HepG2 (cell line): ENCODE measurements around the gene PARP15. TPM values are rescaled to one million over a fixed set of nuclear protein-coding genes. Genes with fewer than 3 reads are reported as not detected.

Experiments used
- GTF3A ChIP-seq: sonication (generic); formaldehyde crosslinking; conservative IDR thresholded peaks from 2 replicates; pipeline ENCODE4 v1.4.0; 2020; ENCODE audit warnings: mild to moderate bottlenecking, missing genetic modification reagents
- HMG20A ChIP-seq: IDR thresholded peaks from 2 replicates; pipeline ENCODE4 v1.6.1; 2016; ENCODE audit warnings: borderline replicate concordance
- HNF1A ChIP-seq, 2 experiments: sonication (generic) in 1 of 2; formaldehyde crosslinking in 1 of 2; IDR thresholded peaks; 2 replicates each; pipeline versions ENCODE4 v1.4.0 to v1.6.1; 2016 to 2020; ENCODE audit warnings: borderline replicate concordance in 1 of 2, low read depth in 1 of 2, mild to moderate bottlenecking in 1 of 2, missing genetic modification reagents in 1 of 2
- KAT7 ChIP-seq: IDR thresholded peaks from 2 replicates; pipeline ENCODE4 v1.6.1; 2018; ENCODE audit warnings: borderline replicate concordance, missing compliant biosample characterization
- PAX8 ChIP-seq: sonication (generic); formaldehyde crosslinking; IDR thresholded peaks from 2 replicates; pipeline ENCODE4 v1.8.0; 2022; ENCODE audit warnings: mild to moderate bottlenecking, missing genetic modification reagents, borderline replicate concordance
- RFX5 ChIP-seq: IDR thresholded peaks from 2 replicates; pipeline ENCODE4 v1.6.1; 2011; ENCODE audit warnings: low read depth, low read length, improper control_type of control experiment
- SMARCE1 ChIP-seq: fragments of 450-650 bp; IDR thresholded peaks from 2 replicates; pipeline ENCODE4 v1.6.1; 2017; ENCODE audit warnings: borderline replicate concordance
- U2AF2 ChIP-seq: fragments of 200-400 bp; formaldehyde crosslinking; IDR thresholded peaks from 2 replicates; pipeline ENCODE4 v1.6.1; 2017; ENCODE audit warnings: low read depth, mild to moderate bottlenecking, low read length
- XBP1 ChIP-seq: sonication (generic); formaldehyde crosslinking; IDR thresholded peaks from 2 replicates; pipeline ENCODE4 v1.5.0; 2020; ENCODE audit warnings: missing genetic modification reagents
- ZBTB39 ChIP-seq: sonication (generic); formaldehyde crosslinking; IDR thresholded peaks from 2 replicates; pipeline ENCODE4 v1.5.0; 2020; ENCODE audit warnings: missing genetic modification reagents
- ZFP36 ChIP-seq: fragments of 150-350 bp; IDR thresholded peaks from 2 replicates; pipeline ENCODE4 v1.6.1; 2018; ENCODE audit warnings: borderline replicate concordance, low read length, low read depth; ENCODE audit not compliant: partially characterized antibody
- ZKSCAN1 ChIP-seq: fragments of 150-350 bp; IDR thresholded peaks from 2 replicates; pipeline ENCODE4 v1.6.1; 2014; ENCODE audit warnings: low read length
- ZNF138 ChIP-seq: sonication (generic); formaldehyde crosslinking; IDR thresholded peaks from 2 replicates; pipeline ENCODE4 v1.5.0; 2020; ENCODE audit warnings: mild to moderate bottlenecking, low read depth, missing genetic modification reagents
- ZNF180 ChIP-seq: sonication (generic); formaldehyde crosslinking; IDR thresholded peaks from 2 replicates; pipeline ENCODE4 v1.4.0; 2020; ENCODE audit warnings: low read depth, missing genetic modification reagents, borderline replicate concordance
- ZNF549 ChIP-seq: sonication (generic); formaldehyde crosslinking; IDR thresholded peaks from 2 replicates; pipeline ENCODE4 v1.5.0; 2020; ENCODE audit warnings: missing genetic modification reagents
- ZNF570 ChIP-seq: sonication (generic); formaldehyde crosslinking; IDR thresholded peaks from 2 replicates; pipeline ENCODE4 v1.4.0; 2020; ENCODE audit warnings: mild to moderate bottlenecking, missing genetic modification reagents, borderline replicate concordance
- ZNF572 ChIP-seq: sonication (generic); formaldehyde crosslinking; IDR thresholded peaks from 2 replicates; pipeline ENCODE4 v1.5.1; 2020; ENCODE audit warnings: mild to moderate bottlenecking, missing genetic modification reagents
- ZNF614 ChIP-seq: IDR thresholded peaks from 2 replicates; pipeline ENCODE4 v1.6.1; 2018; ENCODE audit warnings: missing biosample characterization, missing genetic modification reagents, inconsistent platforms, borderline replicate concordance
- ZNF768 ChIP-seq: sonication (generic); formaldehyde crosslinking; IDR thresholded peaks from 2 replicates; pipeline ENCODE4 v1.4.0; 2020; ENCODE audit warnings: missing genetic modification reagents
- ZNF788 ChIP-seq: sonication (generic); formaldehyde crosslinking; IDR thresholded peaks from 2 replicates; pipeline ENCODE4 v1.5.0; 2020; ENCODE audit warnings: mild to moderate bottlenecking, missing genetic modification reagents, borderline replicate concordance
- polyA plus RNA-seq, 8 experiments: library from polyadenylated mRNA; depleted of rRNA in 3 of 8; stranded (reverse) in 7 of 8; unstranded in 1 of 8; fragments of >200 nt; fragmentation: Illumina TruSeq in 4 of 8; extraction: Trizol in 4 of 8; gene quantifications; 2 replicates each; pipeline versions ENCODE4 v1.2.1 to v1.2.3, GENCODE V29; 2011 to 2016; ENCODE audit warnings: low read depth in 4 of 8, missing spikeins in 1 of 8, mixed read lengths in 1 of 8; ENCODE audit not compliant: insufficient read depth in 1 of 8
- total RNA-seq, 5 experiments: library from RNA; depleted of rRNA; stranded (reverse); fragments of >200 nt; fragmentation: Illumina TruSeq; extraction: Trizol; gene quantifications; 2 replicates each; pipeline ENCODE4 v1.2.3, GENCODE V29; 2016; ENCODE audit warnings: low read depth in 1 of 5
- TF ChIP-seq, protein P1 (sequence below): sonication (generic); formaldehyde crosslinking; conservative IDR thresholded peaks from 2 replicates; pipeline ENCODE4 v1.4.0; 2020; ENCODE audit warnings: missing genetic modification reagents
- TF ChIP-seq, protein P2 (sequence below): IDR thresholded peaks from 2 replicates; pipeline ENCODE4 v1.6.1; 2016; ENCODE audit warnings: low read depth, borderline replicate concordance
- TF ChIP-seq, protein P3 (sequence below): sonication (generic); formaldehyde crosslinking; IDR thresholded peaks from 2 replicates; pipeline ENCODE4 v1.8.1; 2023; ENCODE audit warnings: mild to moderate bottlenecking, missing genetic modification reagents, borderline replicate concordance

PARP15 gene
- total and polyA plus RNA-seq, 2 of the 13 experiments (the other 11 are each of a cell fraction or from before 2014, with no cell fraction given) = 0.02 TPM; not detected in 1

DNA sequence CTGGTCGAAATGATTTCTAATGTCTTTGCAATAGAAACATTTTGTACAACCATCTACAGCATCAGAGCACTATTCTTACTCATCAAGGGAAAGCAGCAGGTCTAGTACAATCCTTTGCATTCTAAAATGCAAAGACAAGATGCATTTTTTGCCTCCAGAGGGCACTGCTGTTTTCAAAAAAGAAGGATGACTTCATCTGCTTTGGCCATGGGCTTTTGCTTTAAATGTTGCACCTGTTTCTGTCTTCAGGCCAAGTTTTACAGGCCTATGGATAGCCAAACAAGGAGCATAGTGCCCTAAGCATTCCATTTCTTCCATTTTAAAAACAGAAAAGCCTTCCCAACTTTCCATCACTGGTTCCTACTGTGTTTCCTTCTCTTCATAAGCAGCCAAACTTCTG, 16.8 kb upstream of the PARP15 start (continued):
- TF ChIP-seq ZNF570 (no peak), SMARCE1 (no peak), RFX5 (no peak), ZKSCAN1 (no peak), ZNF768 (CRISPR knock-in tag) (no peak), ZNF614 (CRISPR knock-in tag) (no peak), ZNF788 (CRISPR knock-in tag) (no peak), ZBTB39 (CRISPR knock-in tag) (no peak), ZFP36 (no peak), PAX8 (CRISPR knock-in tag) (no peak), KAT7 (no peak), ZNF180 (CRISPR knock-in tag) (no peak), ZNF572 (CRISPR knock-in tag) (no peak), XBP1 (CRISPR knock-in tag) (no peak), ZNF138 (CRISPR knock-in tag) (no peak), ZNF549 (CRISPR knock-in tag) (no peak), HMG20A (no peak), U2AF2 (no peak), HNF1A (IDR thresholded peaks at IDR 0.05; ENCODE audit: low read depth) (no peak), HNF1A (CRISPR knock-in tag; IDR thresholded peaks at IDR 0.05; ENCODE audit: borderline replicate concordance) (no peak), GTF3A (CRISPR knock-in tag) (no peak)
- TF ChIP-seq, protein P1, sequence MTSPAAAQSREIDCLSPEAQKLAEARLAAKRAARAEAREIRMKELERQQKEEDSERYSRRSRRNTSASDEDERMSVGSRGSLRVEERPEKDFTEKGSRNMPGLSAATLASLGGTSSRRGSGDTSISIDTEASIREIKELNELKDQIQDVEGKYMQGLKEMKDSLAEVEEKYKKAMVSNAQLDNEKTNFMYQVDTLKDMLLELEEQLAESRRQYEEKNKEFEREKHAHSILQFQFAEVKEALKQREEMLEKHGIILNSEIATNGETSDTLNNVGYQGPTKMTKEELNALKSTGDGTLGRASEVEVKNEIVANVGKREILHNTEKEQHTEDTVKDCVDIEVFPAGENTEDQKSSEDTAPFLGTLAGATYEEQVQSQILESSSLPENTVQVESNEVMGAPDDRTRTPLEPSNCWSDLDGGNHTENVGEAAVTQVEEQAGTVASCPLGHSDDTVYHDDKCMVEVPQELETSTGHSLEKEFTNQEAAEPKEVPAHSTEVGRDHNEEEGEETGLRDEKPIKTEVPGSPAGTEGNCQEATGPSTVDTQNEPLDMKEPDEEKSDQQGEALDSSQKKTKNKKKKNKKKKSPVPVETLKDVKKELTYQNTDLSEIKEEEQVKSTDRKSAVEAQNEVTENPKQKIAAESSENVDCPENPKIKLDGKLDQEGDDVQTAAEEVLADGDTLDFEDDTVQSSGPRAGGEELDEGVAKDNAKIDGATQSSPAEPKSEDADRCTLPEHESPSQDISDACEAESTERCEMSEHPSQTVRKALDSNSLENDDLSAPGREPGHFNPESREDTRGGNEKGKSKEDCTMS = no peak
- TF ChIP-seq, protein P2, sequence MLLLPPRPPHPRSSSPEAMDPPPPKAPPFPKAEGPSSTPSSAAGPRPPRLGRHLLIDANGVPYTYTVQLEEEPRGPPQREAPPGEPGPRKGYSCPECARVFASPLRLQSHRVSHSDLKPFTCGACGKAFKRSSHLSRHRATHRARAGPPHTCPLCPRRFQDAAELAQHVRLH = no peak
- TF ChIP-seq, protein P3, sequence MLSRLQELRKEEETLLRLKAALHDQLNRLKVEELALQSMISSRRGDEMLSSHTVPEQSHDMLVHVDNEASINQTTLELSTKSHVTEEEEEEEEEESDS (CRISPR knock-in tag) = no peak
